GM23338 (cell line): Measurements from ENCODE around the gene TDRD1.

Experiments
- CTCF ChIP-seq, 2 experiments: fragments of 200-600 bp in 1 of 2; sonication (generic) in 1 of 2; conservative IDR thresholded peaks; 2 replicates each; pipeline versions ENCODE4 v1.5.1 to v1.6.1; 2016 to 2017; ENCODE audit warnings: antibody characterized with exemption in 2 of 2, low read depth in 2 of 2, mild to moderate bottlenecking in 2 of 2, moderate library complexity in 1 of 2
- POLR2AphosphoS5 ChIP-seq: IDR thresholded peaks from 2 replicates; pipeline ENCODE4 v1.6.1; 2016; ENCODE audit warnings: antibody characterized with exemption, low read depth

GRCh38 chr10:114188900-114189299, 9.7 kb downstream of the TDRD1 start:
- TF ChIP-seq POLR2AphosphoS5 = no peak
- no peak for TF ChIP-seq CTCF (conservative IDR thresholded peaks at IDR 0.05; ENCODE audit: low read depth in 2 of 2)
